RWPE1 (cell line): Measurements from ENCODE around the gene DPM1.

Source experiments
- CTCF ChIA-PET: fragments of 350-600 bp; sonication (Branson Sonifier 250); formaldehyde crosslinking; extraction: SDS; loops from one replicate; lab custom pipeline; 2021; lab: Yijun Ruan, JAX
- POLR2A ChIA-PET: fragments of 400-600 bp; formaldehyde crosslinking; extraction: SDS; loops from one replicate; lab custom pipeline; 2020; ENCODE audit warnings: antibody characterized with exemption; ENCODE audit not compliant: low non-redundant PET; lab: Yijun Ruan, JAX
- DNase-seq: peaks from one replicate; pipeline ENCODE4 v3.0.0; 2012; ENCODE audit warnings: low spot score
- H3K27ac ChIP-seq: fragments of 450-650 bp; 2 replicates; pipeline ENCODE4 v1.5.1; 2017
- TF ChIP-seq, protein P1 (sequence below): fragments of 450-650 bp; conservative IDR thresholded peaks from 2 replicates; pipeline ENCODE4 v1.5.1; 2017; ENCODE audit warnings: low read depth, mild to moderate bottlenecking

Gene DPM1

DNA sequence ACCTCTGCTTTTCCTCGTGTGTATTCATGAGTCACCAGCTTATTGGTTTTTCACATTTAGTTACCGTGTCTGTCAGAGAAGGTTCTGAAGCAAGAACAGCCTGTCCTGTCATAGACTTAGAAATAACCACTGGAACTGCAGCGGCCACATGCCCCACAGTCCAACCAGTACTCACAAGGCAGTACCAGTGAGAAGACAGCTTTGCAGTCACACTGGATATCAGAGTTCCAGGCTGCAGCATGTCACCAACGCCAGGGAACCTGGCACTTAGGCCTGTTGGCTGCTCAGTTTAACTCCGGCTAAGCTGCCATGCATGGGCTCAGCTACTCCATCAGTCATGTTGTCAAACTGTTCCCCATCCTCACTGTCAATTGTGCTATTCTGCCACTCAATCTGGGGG, 67.2 kb downstream of the DPM1 start:
- TF ChIP-seq, protein P1, sequence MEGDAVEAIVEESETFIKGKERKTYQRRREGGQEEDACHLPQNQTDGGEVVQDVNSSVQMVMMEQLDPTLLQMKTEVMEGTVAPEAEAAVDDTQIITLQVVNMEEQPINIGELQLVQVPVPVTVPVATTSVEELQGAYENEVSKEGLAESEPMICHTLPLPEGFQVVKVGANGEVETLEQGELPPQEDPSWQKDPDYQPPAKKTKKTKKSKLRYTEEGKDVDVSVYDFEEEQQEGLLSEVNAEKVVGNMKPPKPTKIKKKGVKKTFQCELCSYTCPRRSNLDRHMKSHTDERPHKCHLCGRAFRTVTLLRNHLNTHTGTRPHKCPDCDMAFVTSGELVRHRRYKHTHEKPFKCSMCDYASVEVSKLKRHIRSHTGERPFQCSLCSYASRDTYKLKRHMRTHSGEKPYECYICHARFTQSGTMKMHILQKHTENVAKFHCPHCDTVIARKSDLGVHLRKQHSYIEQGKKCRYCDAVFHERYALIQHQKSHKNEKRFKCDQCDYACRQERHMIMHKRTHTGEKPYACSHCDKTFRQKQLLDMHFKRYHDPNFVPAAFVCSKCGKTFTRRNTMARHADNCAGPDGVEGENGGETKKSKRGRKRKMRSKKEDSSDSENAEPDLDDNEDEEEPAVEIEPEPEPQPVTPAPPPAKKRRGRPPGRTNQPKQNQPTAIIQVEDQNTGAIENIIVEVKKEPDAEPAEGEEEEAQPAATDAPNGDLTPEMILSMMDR, result no peak
- DNase-seq, result no peak
- no peak overlapping the region for H3K27ac ChIP-seq
- CTCF ChIA-PET, result interaction anchor here (0.5 to 1.2 kb wide), 5 partner anchors 12 to 752 kb away, joined by 3 to 8 read pairs (median 4); no protein-coding TSS in a partner anchor
- POLR2A ChIA-PET, result no interaction called here

DNA sequence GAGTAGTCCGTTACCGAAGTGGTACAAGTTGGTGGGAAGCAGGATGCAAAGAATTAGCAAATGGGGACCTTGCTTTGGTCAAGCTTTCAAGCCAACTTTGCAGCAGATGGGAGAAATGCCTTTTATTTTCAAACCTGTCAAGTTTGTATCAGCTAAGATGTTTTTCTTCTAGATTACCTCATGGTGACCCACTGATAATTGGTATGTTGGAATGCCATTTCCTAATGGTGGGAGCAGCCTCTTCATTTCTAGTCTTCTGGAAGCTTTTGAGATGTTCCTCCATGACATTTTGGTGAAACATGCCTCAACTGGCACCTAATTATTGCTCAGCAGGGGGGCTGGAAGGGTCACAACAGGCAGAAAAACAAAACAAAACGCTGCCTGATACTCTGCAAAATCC, 70.8 kb downstream of the DPM1 start:
- no peak overlapping the region for H3K27ac ChIP-seq
- POLR2A ChIA-PET, result no interaction called here
- CTCF ChIA-PET, result interaction anchor here (0.6 to 0.7 kb wide), 4 partner anchors 27 to 787 kb away, joined by 3 to 4 read pairs (median 3); no protein-coding TSS in a partner anchor
- TF ChIP-seq, protein P1, result no peak
- DNase-seq, result no peak

DNA sequence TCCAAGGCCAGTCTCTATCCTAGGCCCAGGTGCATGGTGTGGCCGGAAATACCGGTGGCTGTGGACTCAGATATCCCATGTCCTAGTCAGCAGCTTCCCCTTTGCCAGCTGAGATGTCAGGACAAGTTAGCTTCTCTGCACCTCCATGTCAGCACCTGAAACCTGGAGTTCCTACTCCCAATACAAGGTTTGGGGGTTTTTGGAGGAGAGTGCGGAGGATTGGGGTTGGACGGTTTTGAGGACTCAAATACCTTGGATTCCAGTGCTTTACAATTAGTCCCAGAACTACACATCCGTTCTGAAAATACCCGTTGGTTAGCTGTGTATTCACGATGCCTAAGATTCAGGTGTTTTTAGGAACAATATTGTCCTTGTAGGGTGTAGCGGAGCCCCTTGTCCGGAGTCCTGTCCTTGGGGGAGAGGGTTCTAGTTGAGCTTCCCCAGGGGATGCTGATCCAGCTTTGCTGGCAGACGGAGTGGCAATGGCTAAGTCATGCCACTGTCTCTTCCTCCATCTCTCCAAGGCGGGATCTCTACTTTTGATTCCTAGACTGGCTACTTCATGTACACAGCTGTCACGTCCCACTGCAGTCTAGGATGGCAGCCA, 72.0 kb downstream of the DPM1 start:
- DNase-seq, result no peak
- H3K27ac ChIP-seq, result peak overlapping the region; percentile 21
- CTCF ChIA-PET, result interaction anchor here (0.7 to 1.3 kb wide), 4 partner anchors 24 to 632 kb away, joined by 3 to 16 read pairs (median 4); partner anchors contain the start of gene BCAS4
- POLR2A ChIA-PET, result no interaction called here
- TF ChIP-seq, protein P1, result no peak

DNA sequence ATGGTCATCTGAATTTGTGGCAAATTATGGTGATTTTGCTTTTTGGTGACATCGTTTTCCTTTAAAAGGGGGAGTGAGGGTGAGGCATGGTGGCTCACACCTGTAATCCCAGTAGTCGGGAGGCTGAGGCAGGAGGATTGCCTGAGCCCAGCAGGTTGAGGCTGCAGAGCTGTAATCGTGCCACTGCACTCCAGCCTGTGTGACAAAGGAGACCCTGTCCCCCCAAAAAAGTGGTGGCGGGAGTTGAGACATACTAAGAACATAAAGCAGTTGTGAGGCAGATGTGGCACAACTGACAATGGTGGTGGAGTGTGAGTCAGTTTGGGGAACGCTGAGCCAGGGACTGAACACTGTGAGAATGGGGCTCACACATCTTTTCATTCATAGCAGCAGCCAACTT, 72.6 kb downstream of the DPM1 start:
- POLR2A ChIA-PET, result no interaction called here
- DNase-seq, result no peak
- H3K27ac ChIP-seq, result peak overlapping the region; percentile 21
- CTCF ChIA-PET, result interaction anchor here (1.3 kb wide), 1 partner anchor 67 kb away, joined by 16 read pairs; no protein-coding TSS in a partner anchor
- TF ChIP-seq, protein P1, result no peak

DNA sequence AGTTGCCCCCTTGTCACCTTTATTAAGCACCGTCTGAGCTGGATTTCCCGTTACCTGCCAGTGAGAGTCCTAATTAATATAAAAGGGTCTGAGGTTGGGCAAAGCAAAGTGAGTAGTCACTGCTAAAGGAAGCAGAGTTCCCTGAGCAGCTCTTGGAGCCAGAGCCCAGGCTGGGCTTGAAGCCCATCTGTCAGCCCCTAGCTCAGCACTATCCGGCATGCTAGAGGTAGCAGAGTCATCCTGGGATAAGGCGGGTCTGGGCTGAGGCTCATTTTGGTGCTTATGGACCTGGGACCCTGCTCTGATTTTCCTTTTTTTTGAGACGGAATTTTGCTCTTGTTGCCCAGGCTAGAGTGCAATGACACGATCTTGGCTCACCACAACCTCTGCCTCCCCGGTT, 73.3 kb downstream of the DPM1 start:
- TF ChIP-seq, protein P1, result no peak
- peak overlapping the region; percentile 21 for H3K27ac ChIP-seq
- ChIA-PET POLR2A (no interaction called here), CTCF (interaction anchor here (0.7 to 1.4 kb wide), 3 partner anchors 20 to 90 kb away, joined by 3 to 5 read pairs (median 5); partner anchors contain the start of gene BCAS4)
- no peak for DNase-seq
